Activated CD4-positive, CD25-positive, alpha-beta regulatory T cell treated with anti-CD3 and anti-CD28 coated beads, Interleukin-2, amount 50 U/mL, for 24 hours (primary cell): ENCODE measurements around the gene COPS7A.

Experiments used
- ATAC-seq, 2 donors: fragments of 150-1000 bp; cut with Tn5 transposase; one replicate each; pipeline ENCODE4 v1.10.0; 2021; ENCODE audit warnings: mild to moderate bottlenecking in 1 of 2, moderate library complexity in 1 of 2

The COPS7A gene

GRCh38 chr12:6770600-6770999 is 46.8 kb downstream of the COPS7A start:
- ATAC-seq = no peak

DNA sequence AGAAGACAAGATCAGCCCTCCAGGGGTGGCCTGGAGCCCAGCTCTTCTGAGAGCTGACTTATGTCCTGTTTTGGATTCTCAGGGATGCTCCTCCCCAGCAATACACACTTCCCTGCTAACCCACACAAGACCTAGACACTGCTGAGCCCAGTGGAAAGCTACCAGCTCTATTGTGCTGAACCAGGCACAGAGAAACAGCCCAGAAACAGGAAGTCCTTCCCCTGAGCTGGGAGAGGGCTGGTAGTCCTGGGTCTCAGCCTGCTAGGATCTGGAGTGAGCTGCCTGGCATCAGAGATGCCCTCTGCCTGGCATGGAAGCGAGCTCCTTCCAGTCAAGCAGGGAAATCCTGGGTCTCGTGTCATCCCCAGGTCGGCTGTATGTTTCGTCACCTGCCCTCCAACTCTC is 47.2 kb downstream of the COPS7A start:
- no peak for ATAC-seq

- ATAC-seq = no peak
These were observed 47.9 kb downstream of the COPS7A start for GRCh38 chr12:6771509-6772330.

- ATAC-seq = peak; percentile 62 to 63
These were observed 48.5 kb downstream of the COPS7A start, which contains the start of gene LAG3 for GRCh38 chr12:6772331-6772695. TSS of gene LAG3 (plus strand) at chr12:6772520. CDS start at chr12:6772853, 333 bp downstream.

DNA sequence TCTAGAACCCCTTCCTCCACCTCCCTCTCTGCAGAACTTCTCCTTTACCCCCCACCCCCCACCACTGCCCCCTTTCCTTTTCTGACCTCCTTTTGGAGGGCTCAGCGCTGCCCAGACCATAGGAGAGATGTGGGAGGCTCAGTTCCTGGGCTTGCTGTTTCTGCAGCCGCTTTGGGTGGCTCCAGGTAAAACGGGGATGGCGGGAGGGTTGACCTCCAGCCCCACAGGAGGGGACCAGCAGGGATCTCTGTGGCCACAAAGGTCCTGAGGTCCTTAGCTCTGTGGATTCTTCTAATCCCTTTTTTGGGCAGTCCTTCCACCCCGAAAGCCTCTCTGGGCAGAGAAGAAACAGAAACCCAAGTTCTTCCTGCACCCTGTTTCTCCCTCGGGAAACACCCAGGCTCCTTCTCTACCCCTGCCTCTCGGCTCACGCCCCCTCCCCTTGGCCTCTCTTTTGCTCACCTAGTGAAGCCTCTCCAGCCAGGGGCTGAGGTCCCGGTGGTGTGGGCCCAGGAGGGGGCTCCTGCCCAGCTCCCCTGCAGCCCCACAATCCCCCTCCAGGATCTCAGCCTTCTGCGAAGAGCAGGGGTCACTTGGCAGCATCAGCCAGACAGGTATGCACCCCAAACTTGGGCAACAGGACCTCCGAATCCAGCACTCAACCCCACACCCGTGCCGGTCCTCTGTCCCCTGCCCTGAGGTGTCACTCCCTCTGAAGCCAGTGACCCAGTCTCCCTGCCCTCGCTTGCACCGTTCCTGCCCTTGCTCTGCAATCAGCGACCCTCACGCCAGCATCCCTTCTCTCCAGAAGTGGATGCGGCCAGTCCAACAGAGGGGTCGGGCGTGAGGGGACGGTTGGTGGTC is 49.1 kb downstream of the COPS7A start:
- no peak for ATAC-seq

GRCh38 chr12:6773590-6774351 is 49.9 kb downstream of the COPS7A start:
- ATAC-seq = peak; percentile 29 to 34

DNA sequence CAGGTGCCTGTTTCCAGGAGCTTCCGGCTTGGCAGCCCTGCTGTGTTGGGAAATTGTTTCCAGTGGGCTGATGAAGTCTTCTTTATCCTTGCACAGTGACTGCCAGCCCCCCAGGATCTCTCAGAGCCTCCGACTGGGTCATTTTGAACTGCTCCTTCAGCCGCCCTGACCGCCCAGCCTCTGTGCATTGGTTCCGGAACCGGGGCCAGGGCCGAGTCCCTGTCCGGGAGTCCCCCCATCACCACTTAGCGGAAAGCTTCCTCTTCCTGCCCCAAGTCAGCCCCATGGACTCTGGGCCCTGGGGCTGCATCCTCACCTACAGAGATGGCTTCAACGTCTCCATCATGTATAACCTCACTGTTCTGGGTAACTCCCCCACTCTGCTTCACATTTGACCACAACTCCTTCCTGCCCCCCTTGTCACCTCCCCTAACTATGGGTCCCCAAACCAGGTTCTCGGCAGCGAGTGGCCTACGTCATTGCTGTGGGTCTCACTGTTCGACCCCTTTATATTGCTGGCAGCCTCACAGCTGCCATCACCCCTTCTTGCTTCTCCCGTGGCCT is 50.7 kb downstream of the COPS7A start:
- no peak for ATAC-seq

DNA sequence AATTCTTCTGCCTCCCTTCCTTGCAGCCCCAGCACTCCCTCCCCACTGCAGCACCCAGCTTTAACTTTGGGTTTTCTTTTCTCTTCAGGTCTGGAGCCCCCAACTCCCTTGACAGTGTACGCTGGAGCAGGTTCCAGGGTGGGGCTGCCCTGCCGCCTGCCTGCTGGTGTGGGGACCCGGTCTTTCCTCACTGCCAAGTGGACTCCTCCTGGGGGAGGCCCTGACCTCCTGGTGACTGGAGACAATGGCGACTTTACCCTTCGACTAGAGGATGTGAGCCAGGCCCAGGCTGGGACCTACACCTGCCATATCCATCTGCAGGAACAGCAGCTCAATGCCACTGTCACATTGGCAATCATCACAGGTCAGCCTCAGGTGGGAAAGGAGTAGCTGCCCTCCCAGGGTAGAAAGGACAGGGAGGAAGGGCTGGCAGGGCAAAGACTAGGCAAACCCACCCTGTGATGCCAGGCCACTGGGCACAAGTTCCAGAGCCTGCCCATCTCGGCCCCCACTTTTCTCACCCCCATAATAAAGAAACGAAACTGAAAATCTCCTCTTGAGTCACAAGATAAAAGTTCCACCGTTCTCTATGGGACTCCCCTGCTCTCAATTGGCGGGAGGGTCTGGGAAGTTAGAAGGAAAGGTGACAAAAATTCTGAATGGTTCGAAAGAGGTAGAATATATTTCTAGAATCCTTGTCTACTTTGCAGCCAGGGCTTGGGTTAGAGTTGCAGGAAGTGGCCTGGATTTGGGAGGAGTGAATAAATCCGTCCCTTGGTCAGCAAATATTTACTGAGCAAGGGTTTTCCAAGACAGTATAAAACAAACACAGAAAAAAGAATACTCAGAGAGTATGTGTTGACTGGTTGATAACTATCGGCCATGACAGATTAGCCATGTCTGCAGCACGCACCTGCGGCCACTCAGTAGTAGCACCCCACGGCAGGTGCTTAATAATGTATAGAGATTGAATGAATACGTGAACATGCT is 51.6 kb downstream of the COPS7A start:
- no peak for ATAC-seq

DNA sequence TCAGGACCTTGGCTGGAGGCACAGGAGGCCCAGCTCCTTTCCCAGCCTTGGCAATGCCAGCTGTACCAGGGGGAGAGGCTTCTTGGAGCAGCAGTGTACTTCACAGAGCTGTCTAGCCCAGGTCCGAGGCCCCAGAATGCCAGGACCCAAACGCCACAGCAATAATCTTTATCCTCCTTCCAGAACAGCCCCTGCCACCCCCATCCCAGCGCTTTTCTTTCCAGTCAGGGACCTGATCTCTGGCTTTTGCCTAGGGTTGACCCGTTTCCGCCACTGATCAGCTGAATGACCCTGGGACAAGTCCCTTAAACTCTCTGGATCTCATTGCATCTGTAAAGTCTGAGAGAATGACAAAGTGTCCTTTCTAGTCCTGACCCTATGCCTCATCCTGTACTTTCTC is 53.5 kb downstream of the COPS7A start:
- ATAC-seq = no peak

DNA sequence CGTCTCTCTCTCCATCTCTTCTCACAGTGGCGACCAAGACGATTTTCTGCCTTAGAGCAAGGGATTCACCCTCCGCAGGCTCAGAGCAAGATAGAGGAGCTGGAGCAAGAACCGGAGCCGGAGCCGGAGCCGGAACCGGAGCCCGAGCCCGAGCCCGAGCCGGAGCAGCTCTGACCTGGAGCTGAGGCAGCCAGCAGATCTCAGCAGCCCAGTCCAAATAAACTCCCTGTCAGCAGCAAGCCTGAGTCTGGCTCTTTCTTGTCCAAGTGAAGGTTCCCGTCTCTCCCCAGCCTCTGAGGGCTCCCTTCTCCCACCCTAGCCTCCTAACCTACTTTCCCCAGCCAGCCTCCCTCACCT is 54.3 kb downstream of the COPS7A start:
- no peak for ATAC-seq

- peak; percentile 79 to 83 for ATAC-seq
These were observed 55.0 kb downstream of the COPS7A start for GRCh38 chr12:6778574-6779550.

DNA sequence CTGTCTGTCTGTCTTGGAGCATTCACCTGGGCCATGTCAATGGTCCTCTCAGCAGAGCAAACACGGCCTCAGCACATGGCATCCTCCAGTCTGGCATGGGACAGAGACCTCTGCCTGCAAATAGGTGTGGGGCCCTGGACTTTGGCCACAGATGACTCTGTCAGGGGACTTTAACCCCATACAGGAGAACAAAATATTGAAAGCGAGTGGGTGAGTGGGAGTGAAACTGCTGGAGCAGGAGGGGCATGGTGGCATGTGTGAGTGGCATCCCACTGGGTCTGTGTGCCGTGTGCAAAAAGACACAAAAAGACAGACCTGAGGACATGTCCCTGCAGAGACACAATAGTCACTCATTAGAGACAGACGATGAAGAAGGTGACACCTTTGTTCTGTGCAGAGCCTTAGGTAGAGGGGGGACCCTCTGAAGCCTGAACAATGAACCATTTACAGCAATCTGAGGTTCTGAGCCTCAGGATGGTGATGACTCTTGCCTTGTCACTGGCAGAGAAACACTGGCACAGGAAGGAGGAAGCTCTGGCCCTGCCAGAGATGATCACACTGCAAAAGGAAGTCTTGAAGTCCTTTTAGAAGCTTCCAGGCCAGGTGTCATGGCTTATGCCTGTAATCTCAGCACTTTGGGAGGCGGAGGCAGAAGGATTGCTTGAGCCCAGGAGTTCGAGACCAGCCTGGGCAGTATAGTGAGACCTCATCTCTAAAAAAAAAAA is 56.0 kb downstream of the COPS7A start:
- ATAC-seq = no peak

- peak; percentile 72 to 73 for ATAC-seq
These were observed 56.7 kb downstream of the COPS7A start for GRCh38 chr12:6780573-6780972.
